ENCODE measurements around the gene RCC1.

DNA sequence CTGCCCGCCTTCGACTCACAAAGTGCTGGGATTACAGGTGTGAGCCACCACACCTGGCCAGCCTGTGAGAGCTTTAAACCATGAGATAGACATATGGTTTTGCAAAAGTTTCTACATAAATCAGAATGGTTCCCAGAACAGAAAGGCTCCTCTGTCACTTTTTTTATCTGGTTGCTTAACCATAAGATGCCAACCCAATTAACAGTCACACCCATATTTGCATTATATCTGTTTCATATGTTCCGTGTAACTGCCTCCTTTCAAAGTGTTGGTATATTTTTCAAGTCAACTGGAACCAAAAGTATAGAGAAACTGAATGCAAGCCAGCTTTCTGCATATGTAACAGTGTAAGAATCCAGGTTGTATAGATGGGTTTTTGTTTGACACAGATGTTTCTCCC is 23.7 kb upstream of the RCC1 start:
- TF ChIP-seq CTCF (IDR thresholded peaks at IDR 0.05; ENCODE audit: low read depth, low read length) (no peak), EZH2phosphoT487 (IDR thresholded peaks at IDR 0.05; ENCODE audit: low read depth) (no peak)
